Stimulated activated naive CD8-positive, alpha-beta T cell treated with anti-CD3 and anti-CD28 coated beads, Interleukin-15, Interleukin-2, amounts not matched to agents 100 ng/mL and 50 ng/mL, for 24 hours (primary cell): ENCODE results near the gene IMMT.
A peak's percentile ranks its signal among the peaks of the same experiment; 100 is the strongest.

Source experiments
- H3K27ac Mint-ChIP-seq: one replicate; pipeline ENCODE4 v1.8.0; 2021; ENCODE audit warnings: mild to moderate bottlenecking, mixed read lengths
- H3K27me3 Mint-ChIP-seq: one replicate; pipeline ENCODE4 v1.8.0; 2021; ENCODE audit warnings: mixed read lengths
- H3K36me3 Mint-ChIP-seq: one replicate; pipeline ENCODE4 v1.8.0; 2021; ENCODE audit warnings: low read depth, mixed read lengths
- H3K4me1 Mint-ChIP-seq: one replicate; pipeline ENCODE4 v1.8.0; 2021; ENCODE audit warnings: low read depth, mixed read lengths
- H3K4me3 Mint-ChIP-seq: one replicate; pipeline ENCODE4 v1.8.0; 2021; ENCODE audit warnings: mild to moderate bottlenecking, mixed read lengths
- H3K9me3 Mint-ChIP-seq: one replicate; pipeline ENCODE4 v1.8.0; 2021; ENCODE audit warnings: mixed read lengths

The IMMT gene

GRCh38 chr2:86105969-86106945 lies 89.0 kb downstream of the IMMT start, which contains the start of gene PTCD3:
PTCD3 (plus strand) TSS chr2:86106235; CDS start chr2:86106248, 13 bp downstream.
- Mint-ChIP-seq H3K27me3 (no peaks in the 10 kb centered on the region), H3K4me1 (peaks cover 75% of the 10 kb centered on the region), H3K4me3 (peak within 1 kb of the TSS; percentile 96), H3K36me3 (peaks cover 78% of the 10 kb centered on the region), H3K27ac (peak within 1 kb of the TSS; percentile 97), H3K9me3 (no peaks in the 10 kb centered on the region)

GRCh38 chr2:86105252-86105968 lies 89.9 kb downstream of the IMMT start, which contains the start of gene POLR1A:
POLR1A (minus strand) TSS chr2:86105886; CDS start chr2:86105776, 110 bp downstream.
- no peaks in the 10 kb centered on the region for H3K9me3 Mint-ChIP-seq
- peak within 1 kb of the TSS; percentile 96 for H3K4me3 Mint-ChIP-seq
- H3K27me3 Mint-ChIP-seq = no peaks in the 10 kb centered on the region
- H3K4me1 Mint-ChIP-seq = peaks cover 72% of the 10 kb centered on the region
- H3K27ac Mint-ChIP-seq = peak within 1 kb of the TSS; percentile 97
- H3K36me3 Mint-ChIP-seq = peaks cover 71% of the 10 kb centered on the region

GRCh38 chr2:86102157-86102556 lies 93.1 kb downstream of the IMMT start:
- Mint-ChIP-seq H3K36me3 (peaks cover 67% of the 10 kb centered on the region), H3K27me3 (no peaks in the 10 kb centered on the region), H3K4me1 (peaks cover 47% of the 10 kb centered on the region), H3K9me3 (no peaks in the 10 kb centered on the region), H3K27ac (no peak overlapping the region), H3K4me3 (no peak overlapping the region)

- Mint-ChIP-seq H3K27me3 (no peaks in the 10 kb centered on the region), H3K4me1 (peaks cover 17% of the 10 kb centered on the region), H3K9me3 (no peaks in the 10 kb centered on the region), H3K36me3 (peaks cover 72% of the 10 kb centered on the region), H3K27ac (no peak overlapping the region), H3K4me3 (no peak overlapping the region)
Measured at GRCh38 chr2:86097913-86098312, 97.3 kb downstream of the IMMT start.

GRCh38 chr2:86097114-86097896 lies 98.0 kb downstream of the IMMT start:
- Mint-ChIP-seq H3K4me3 (no peak overlapping the region), H3K27me3 (no peaks in the 10 kb centered on the region), H3K27ac (no peak overlapping the region), H3K36me3 (peaks cover 69% of the 10 kb centered on the region), H3K9me3 (no peaks in the 10 kb centered on the region), H3K4me1 (peaks cover 10% of the 10 kb centered on the region)

- H3K36me3 Mint-ChIP-seq = peaks cover 71% of the 10 kb centered on the region
- no peak overlapping the region for H3K4me3 Mint-ChIP-seq
- no peaks in the 10 kb centered on the region for H3K9me3 Mint-ChIP-seq
- H3K27ac Mint-ChIP-seq = no peak overlapping the region
- no peaks in the 10 kb centered on the region for H3K27me3 Mint-ChIP-seq
- H3K4me1 Mint-ChIP-seq = no peaks in the 10 kb centered on the region
Measured at GRCh38 chr2:86094229-86094628, 101.0 kb downstream of the IMMT start.
